IPS-20b (cell line): ENCODE measurements around the gene SUGCT.

Experiments
- H3K27ac ChIP-seq: one replicate; pipeline ENCODE4 v1.5.1; 2013; ENCODE audit warnings: low read length
- H3K27me3 ChIP-seq: 2 replicates; pipeline ENCODE4 v1.6.1; 2013; ENCODE audit warnings: mild to moderate bottlenecking, low read length, inconsistent platforms; ENCODE audit not compliant: insufficient read depth
- H3K36me3 ChIP-seq: 2 replicates; pipeline ENCODE4 v1.6.1; 2013; ENCODE audit warnings: low read depth, mild to moderate bottlenecking, inconsistent platforms, low read length, moderate library complexity; ENCODE audit not compliant: insufficient read depth
- H3K4me1 ChIP-seq: 2 replicates; pipeline ENCODE4 v1.6.1; 2013; ENCODE audit warnings: mild to moderate bottlenecking, control low read depth, inconsistent platforms, low read length, moderate library complexity; ENCODE audit not compliant: insufficient read depth
- H3K4me3 ChIP-seq: 2 replicates; pipeline ENCODE4 v1.5.1; 2013; ENCODE audit warnings: mild to moderate bottlenecking, low read length, inconsistent platforms
- H3K9ac ChIP-seq: 2 replicates; pipeline ENCODE4 v1.6.1; 2013; ENCODE audit warnings: low read depth, mild to moderate bottlenecking, inconsistent platforms, low read length, moderate library complexity
- H3K9me3 ChIP-seq: 2 replicates; pipeline ENCODE4 v1.6.1; 2013; ENCODE audit warnings: mild to moderate bottlenecking, low read depth, low read length, inconsistent platforms; ENCODE audit not compliant: insufficient read depth

SUGCT gene

DNA sequence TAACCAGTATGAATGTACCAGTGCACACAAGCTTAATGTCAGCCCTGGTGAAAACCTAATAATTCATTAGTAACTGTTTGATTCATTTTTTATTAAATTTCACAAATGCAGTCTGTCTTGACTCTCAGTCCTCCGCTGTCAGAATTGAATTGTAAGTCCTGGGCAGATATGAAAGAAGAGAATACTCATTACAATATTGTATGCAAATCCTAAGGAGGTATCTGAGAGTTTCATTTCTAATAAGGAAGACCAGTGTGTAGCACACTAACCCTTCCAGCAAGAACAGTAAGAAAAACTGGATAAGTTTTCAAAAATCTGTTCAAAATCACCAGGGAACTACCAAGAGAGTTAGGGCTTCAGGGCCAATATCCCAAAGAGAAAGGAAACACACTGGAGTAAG lies 652.1 kb downstream of the SUGCT start:
- no peaks in the 10 kb centered on the region for H3K27me3 ChIP-seq
- H3K9ac ChIP-seq: no peak overlapping the region
- H3K36me3 ChIP-seq: no peaks in the 10 kb centered on the region
- H3K4me3 ChIP-seq: no peak overlapping the region
- no peaks in the 10 kb centered on the region for H3K4me1 ChIP-seq
- no peak overlapping the region for H3K27ac ChIP-seq
- H3K9me3 ChIP-seq: no peaks in the 10 kb centered on the region

DNA sequence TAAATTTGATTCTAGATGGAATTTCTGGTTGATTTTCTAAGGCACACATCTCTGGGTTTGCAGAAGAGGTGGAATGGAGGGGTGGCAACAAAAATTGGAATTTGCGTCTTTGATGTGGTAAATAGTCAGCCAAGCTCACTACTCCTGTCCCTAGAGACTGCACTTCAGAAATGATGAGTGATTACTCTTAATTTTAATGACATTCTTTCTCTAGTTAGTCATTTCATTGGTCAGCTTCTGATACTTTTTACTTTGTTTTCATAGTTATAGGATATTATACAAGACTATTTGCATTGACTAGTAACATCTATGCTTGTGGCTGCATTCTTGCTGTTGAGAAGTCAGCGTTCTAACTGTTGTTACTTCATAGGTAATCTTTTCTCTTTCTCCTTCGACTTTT lies 658.3 kb downstream of the SUGCT start:
- H3K4me3 ChIP-seq: no peak overlapping the region
- H3K9me3 ChIP-seq: no peaks in the 10 kb centered on the region
- H3K36me3 ChIP-seq: no peaks in the 10 kb centered on the region
- H3K27ac ChIP-seq: no peak overlapping the region
- H3K9ac ChIP-seq: no peak overlapping the region
- H3K27me3 ChIP-seq: no peaks in the 10 kb centered on the region
- H3K4me1 ChIP-seq: no peaks in the 10 kb centered on the region

DNA sequence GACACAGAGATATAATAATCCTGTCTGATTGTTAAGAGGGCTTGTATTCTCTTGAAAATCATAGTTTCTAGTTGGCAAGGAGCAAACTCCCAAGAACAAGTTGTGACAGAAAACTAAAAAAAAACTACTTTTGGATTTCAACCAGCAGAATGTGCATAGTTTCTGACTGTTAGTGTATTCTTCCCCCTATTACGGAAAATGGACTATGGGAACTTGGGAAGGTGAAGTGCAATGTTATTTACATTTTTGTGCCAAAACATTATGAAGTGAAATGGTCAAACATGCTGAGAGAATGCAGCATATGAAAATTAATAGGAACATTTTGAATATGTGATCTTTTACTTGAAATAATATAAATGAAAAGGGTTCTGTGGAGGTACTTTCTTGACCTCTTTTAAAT lies 660.8 kb downstream of the SUGCT start:
- no peak overlapping the region for H3K27ac ChIP-seq
- no peaks in the 10 kb centered on the region for H3K27me3 ChIP-seq
- H3K4me1 ChIP-seq: no peaks in the 10 kb centered on the region
- no peak overlapping the region for H3K9ac ChIP-seq
- H3K36me3 ChIP-seq: no peaks in the 10 kb centered on the region
- no peaks in the 10 kb centered on the region for H3K9me3 ChIP-seq
- H3K4me3 ChIP-seq: no peak overlapping the region

DNA sequence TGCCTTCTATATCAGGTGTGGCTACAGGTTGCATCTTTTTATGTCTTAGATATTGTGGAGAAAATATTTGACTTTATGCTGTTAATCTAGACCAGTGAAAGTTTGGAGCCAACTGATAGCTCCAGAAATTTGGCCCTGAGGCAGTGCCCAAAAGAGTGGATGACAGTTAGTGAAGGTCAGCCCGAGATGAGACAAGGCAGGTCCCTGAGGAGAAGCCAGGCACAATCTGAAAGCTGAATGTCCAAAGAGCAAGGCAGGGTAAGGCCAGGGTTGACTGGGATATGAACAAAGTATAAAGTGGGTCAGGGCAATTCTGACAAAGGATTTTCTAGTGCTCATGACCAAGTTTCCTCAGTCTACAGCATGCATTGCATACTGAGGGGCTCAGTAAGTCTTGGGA lies 661.9 kb downstream of the SUGCT start:
- Histone ChIP-seq H3K27me3 (no peaks in the 10 kb centered on the region), H3K9ac (no peak overlapping the region), H3K4me1 (no peaks in the 10 kb centered on the region), H3K36me3 (no peaks in the 10 kb centered on the region), H3K9me3 (no peaks in the 10 kb centered on the region), H3K27ac (no peak overlapping the region), H3K4me3 (no peak overlapping the region)

DNA sequence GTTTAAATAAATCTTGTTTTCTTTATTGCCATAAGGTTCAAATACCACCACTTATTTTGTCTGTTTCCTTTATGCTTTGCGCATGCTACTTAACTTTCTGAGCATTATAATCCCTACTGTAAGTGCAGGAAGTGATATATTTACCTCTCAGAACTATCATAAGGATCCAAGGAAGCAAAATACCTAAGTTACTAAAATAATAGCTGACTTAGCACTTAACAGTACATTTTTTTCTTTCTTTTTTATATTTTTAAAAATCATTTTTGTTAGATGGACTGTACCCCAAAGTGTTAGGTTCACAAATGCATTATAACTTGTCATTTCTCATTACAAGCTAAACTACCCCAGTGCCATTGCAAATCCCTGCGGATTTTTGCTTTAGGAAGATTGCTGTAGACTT lies 663.8 kb downstream of the SUGCT start:
- Histone ChIP-seq H3K36me3 (no peaks in the 10 kb centered on the region), H3K9ac (no peak overlapping the region), H3K9me3 (no peaks in the 10 kb centered on the region), H3K27me3 (no peaks in the 10 kb centered on the region), H3K4me1 (no peaks in the 10 kb centered on the region), H3K27ac (no peak overlapping the region), H3K4me3 (no peak overlapping the region)

- no peaks in the 10 kb centered on the region for H3K36me3 ChIP-seq
- no peak overlapping the region for H3K27ac ChIP-seq
- H3K9me3 ChIP-seq: no peaks in the 10 kb centered on the region
- H3K4me1 ChIP-seq: no peaks in the 10 kb centered on the region
- no peak overlapping the region for H3K9ac ChIP-seq
- H3K27me3 ChIP-seq: no peaks in the 10 kb centered on the region
- no peak overlapping the region for H3K4me3 ChIP-seq
These were observed 664.9 kb downstream of the SUGCT start for GRCh38 chr7:40799493-40800403.

GRCh38 chr7:40800771-40801170 lies 666.0 kb downstream of the SUGCT start:
- no peaks in the 10 kb centered on the region for H3K27me3 ChIP-seq
- no peaks in the 10 kb centered on the region for H3K4me1 ChIP-seq
- no peaks in the 10 kb centered on the region for H3K9me3 ChIP-seq
- no peaks in the 10 kb centered on the region for H3K36me3 ChIP-seq
- no peak overlapping the region for H3K27ac ChIP-seq
- no peak overlapping the region for H3K4me3 ChIP-seq
- H3K9ac ChIP-seq: no peak overlapping the region

GRCh38 chr7:40802497-40802896 lies 667.7 kb downstream of the SUGCT start:
- Histone ChIP-seq H3K4me3 (no peak overlapping the region), H3K27me3 (no peaks in the 10 kb centered on the region), H3K27ac (no peak overlapping the region), H3K36me3 (no peaks in the 10 kb centered on the region), H3K9ac (no peak overlapping the region), H3K9me3 (no peaks in the 10 kb centered on the region), H3K4me1 (no peaks in the 10 kb centered on the region)

GRCh38 chr7:40804477-40805215 lies 669.8 kb downstream of the SUGCT start:
- Histone ChIP-seq H3K9me3 (no peaks in the 10 kb centered on the region), H3K27ac (no peak overlapping the region), H3K27me3 (no peaks in the 10 kb centered on the region), H3K4me1 (no peaks in the 10 kb centered on the region), H3K4me3 (no peak overlapping the region), H3K36me3 (no peaks in the 10 kb centered on the region), H3K9ac (no peak overlapping the region)

DNA sequence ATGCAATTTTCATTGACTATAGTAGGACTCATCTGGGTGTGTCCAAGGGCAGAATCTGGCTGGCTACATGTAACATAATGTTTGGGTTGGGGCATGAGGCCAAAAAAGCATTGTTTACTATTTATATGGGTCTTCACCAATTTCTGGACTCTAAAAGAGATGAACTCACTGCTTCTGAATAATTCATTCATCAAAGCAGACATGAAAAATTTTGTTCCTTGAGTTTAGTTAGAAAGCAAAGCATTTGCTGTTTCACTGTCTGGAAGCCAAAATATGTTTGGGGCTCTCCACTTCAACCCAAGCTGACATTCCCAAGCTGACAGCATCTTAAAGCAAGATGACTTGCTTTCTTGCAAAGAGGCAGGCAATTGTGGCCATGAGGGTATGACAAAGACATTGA lies 670.6 kb downstream of the SUGCT start:
- H3K36me3 ChIP-seq: no peaks in the 10 kb centered on the region
- H3K4me1 ChIP-seq: no peaks in the 10 kb centered on the region
- no peak overlapping the region for H3K27ac ChIP-seq
- no peak overlapping the region for H3K9ac ChIP-seq
- no peak overlapping the region for H3K4me3 ChIP-seq
- no peaks in the 10 kb centered on the region for H3K27me3 ChIP-seq
- H3K9me3 ChIP-seq: no peaks in the 10 kb centered on the region

DNA sequence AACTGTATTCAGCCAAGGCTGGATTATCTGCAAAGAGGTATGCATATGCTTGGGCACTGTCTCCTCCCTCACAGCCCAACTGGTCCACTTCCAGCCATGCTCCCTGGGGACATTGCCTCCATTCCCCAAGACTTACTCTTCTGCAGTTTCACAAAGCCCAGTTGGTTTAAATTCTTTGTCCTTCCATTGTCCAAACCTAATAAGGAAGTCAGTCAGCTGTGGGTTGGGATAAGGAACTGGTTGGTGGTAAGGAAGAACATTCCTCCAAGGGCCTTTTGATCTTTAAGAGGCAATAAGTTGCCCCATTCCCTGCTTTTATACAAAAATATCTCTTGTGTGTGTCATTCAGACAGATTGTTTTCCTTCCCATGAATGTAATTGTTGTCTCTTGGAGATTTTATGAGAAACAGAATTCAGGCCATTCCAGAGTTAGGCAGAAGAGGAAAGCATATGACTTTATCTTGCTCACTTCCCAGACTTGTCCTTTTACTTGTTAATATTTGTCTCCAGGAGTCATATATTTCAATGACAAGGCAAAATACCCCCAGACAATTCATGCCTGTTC lies 673.7 kb downstream of the SUGCT start:
- H3K9ac ChIP-seq: no peak overlapping the region
- no peak overlapping the region for H3K27ac ChIP-seq

GRCh38 chr7:40810274-40810673 lies 675.5 kb downstream of the SUGCT start:
- Histone ChIP-seq H3K27me3 (no peaks in the 10 kb centered on the region), H3K9me3 (no peaks in the 10 kb centered on the region), H3K9ac (no peak overlapping the region), H3K4me3 (no peak overlapping the region), H3K27ac (no peak overlapping the region), H3K4me1 (no peaks in the 10 kb centered on the region), H3K36me3 (no peaks in the 10 kb centered on the region)

More for the DNA sequence above, 673.7 kb downstream of the SUGCT start:
- no peak overlapping the region for H3K4me3 ChIP-seq
- H3K9me3 ChIP-seq: no peaks in the 10 kb centered on the region
- H3K27me3 ChIP-seq: no peaks in the 10 kb centered on the region
- no peaks in the 10 kb centered on the region for H3K4me1 ChIP-seq
- H3K36me3 ChIP-seq: no peaks in the 10 kb centered on the region
